HEK293T (cell line): ENCODE results near the gene KRT74.

Experiments
- BHLHE40 ChIP-seq: fragments of 450-650 bp; IDR thresholded peaks from 2 replicates; pipeline ENCODE4 v1.6.1; 2016; ENCODE audit warnings: mild to moderate bottlenecking, moderate library complexity, borderline replicate concordance
- ELF4 ChIP-seq: fragments of 450-650 bp; IDR thresholded peaks from 2 replicates; pipeline ENCODE4 v1.6.1; 2017; ENCODE audit warnings: antibody characterized with exemption
- FOXK2 ChIP-seq: fragments of 450-650 bp; IDR thresholded peaks from 2 replicates; pipeline ENCODE4 v1.6.1; 2016; ENCODE audit warnings: mild to moderate bottlenecking
- HDGF ChIP-seq: fragments of 450-650 bp; IDR thresholded peaks from 2 replicates; pipeline ENCODE4 v1.6.1; 2017; ENCODE audit warnings: antibody characterized with exemption, borderline replicate concordance

DNA sequence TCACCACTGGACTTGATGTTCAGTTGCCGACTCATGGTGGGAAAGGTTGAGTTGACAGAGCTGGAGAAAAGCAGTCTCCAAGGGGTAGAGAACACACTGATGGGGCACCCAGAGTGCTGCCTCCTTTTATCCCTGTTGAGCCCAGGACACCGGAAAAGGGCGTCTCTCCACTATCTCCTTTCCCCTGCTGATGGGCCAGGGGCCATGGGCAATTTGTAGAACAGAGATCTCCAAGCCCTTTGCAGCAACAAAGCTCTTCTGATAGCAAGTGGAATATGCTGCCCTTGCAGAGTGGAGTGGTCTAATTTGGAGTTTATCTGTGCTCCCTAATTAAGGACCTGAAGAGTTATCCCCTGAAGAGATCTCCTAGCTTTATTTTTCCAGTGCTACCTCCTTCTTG lies at the start of gene KRT74:
- TF ChIP-seq BHLHE40 (no peak), FOXK2 (no peak), ELF4 (no peak), HDGF (no peak)
